ENCODE results near the gene PIK3CB. TPM values are rescaled to one million over a fixed set of nuclear protein-coding genes. Genes with fewer than 3 reads are reported as not detected.

The PIK3CB gene
- total RNA-seq, 6 donors from 2014 or later = 26.1 to 77.2 (median 40.6) TPM

DNA sequence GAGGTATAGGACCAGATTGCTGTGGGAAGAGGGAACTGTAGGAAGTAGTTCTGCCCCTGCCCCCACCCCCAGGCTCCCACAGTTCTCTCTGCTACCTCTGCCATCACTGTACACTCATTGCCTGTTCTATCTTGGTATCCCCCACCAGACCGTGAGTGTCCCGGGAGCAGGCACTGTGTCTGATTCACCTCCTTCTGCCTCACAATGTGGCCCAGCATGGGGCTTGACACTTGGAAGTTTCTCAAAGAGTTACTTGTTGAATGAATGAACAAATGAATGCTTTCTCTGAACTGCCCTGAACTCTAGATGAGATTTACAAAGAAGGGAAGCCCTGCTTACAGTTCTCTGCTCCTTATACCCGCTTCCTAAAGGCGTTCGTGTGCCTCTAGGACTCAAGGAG lies 27.1 kb upstream of the PIK3CB start:
- TF ChIP-seq POLR2A (IDR thresholded peaks at IDR 0.05) = no peak
- TF ChIP-seq, protein P1, sequence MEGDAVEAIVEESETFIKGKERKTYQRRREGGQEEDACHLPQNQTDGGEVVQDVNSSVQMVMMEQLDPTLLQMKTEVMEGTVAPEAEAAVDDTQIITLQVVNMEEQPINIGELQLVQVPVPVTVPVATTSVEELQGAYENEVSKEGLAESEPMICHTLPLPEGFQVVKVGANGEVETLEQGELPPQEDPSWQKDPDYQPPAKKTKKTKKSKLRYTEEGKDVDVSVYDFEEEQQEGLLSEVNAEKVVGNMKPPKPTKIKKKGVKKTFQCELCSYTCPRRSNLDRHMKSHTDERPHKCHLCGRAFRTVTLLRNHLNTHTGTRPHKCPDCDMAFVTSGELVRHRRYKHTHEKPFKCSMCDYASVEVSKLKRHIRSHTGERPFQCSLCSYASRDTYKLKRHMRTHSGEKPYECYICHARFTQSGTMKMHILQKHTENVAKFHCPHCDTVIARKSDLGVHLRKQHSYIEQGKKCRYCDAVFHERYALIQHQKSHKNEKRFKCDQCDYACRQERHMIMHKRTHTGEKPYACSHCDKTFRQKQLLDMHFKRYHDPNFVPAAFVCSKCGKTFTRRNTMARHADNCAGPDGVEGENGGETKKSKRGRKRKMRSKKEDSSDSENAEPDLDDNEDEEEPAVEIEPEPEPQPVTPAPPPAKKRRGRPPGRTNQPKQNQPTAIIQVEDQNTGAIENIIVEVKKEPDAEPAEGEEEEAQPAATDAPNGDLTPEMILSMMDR (IDR thresholded peaks at IDR 0.05) = no peak
- TF ChIP-seq POLR2AphosphoS5 (IDR thresholded peaks at IDR 0.05) = no peak
- TF ChIP-seq EP300 (IDR thresholded peaks at IDR 0.05) = no peak
- no peaks in the 10 kb centered on the region for H3K27me3 ChIP-seq
- no peaks in the 10 kb centered on the region for H3K36me3 ChIP-seq
- H3K9me3 ChIP-seq = no peaks in the 10 kb centered on the region
- DNase-seq (no peak), ATAC-seq (ENCODE audit: low FRiP score in 2 of 2) (no peak)
- WGBS, 2 donors = 87 to 94% methylated on average over 5 of the region's 5 CpGs
- peaks cover 10 to 15% (median 11%) of the 10 kb centered on the region in 4 donors for H3K4me1 ChIP-seq
- H3K4me3 ChIP-seq = no peak overlapping the region
- H3K27ac ChIP-seq = no peak overlapping the region

DNA sequence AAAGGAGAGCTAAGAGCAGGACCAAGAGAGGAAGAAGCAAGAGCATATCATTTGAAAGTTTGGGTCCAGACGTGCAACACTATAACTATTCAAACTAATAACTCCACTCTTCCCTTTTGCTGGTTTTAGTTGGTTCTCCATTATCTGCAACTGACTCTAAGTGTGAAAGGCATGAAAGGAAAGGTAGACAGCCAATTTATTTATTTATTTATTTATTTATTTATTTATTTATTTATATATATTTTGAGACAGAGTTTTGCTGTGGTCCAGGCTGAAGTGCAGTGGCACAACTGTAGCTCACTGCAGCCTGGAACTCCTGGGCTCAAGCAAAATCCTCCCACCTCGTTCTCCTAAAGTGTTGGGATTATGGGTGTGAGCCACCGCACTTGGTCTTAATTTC lies 22.1 kb upstream of the PIK3CB start:
- no peaks in the 10 kb centered on the region for H3K9me3 ChIP-seq
- H3K4me1 ChIP-seq = no peaks in the 10 kb centered on the region
- TF ChIP-seq, protein P1 (IDR thresholded peaks at IDR 0.05) = no peak
- TF ChIP-seq POLR2A (IDR thresholded peaks at IDR 0.05) (no peak), POLR2AphosphoS5 (IDR thresholded peaks at IDR 0.05) (no peak), EP300 (IDR thresholded peaks at IDR 0.05) (no peak)
- H3K36me3 ChIP-seq = no peaks in the 10 kb centered on the region
- WGBS, 2 donors = 82 to 87% methylated on average over 3 of the region's 3 CpGs
- DNase-seq (no peak), ATAC-seq (ENCODE audit: low FRiP score in 2 of 2) (no peak)
- no peak overlapping the region for H3K4me3 ChIP-seq
- H3K27ac ChIP-seq = no peak overlapping the region
- no peaks in the 10 kb centered on the region for H3K27me3 ChIP-seq

DNA sequence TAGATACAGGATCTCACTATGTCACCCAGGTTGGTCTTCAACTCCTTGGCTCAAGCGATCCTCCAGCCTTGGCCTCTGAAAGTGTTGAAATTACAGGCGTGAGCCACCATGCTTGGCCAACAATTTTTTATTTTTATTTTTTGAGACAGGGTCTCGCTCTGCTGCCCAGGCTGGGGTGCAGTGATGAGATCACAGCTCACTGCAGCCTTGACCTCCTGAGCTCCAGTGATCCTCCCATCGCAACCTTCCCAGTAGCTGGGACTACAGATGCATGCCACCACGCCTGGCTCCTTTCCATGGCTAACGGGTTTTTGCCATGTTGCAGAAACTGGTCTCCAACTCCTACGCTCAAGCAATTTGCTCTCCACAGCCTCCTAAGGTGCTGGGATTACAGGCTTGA lies 20.2 kb upstream of the PIK3CB start:
- TF ChIP-seq POLR2AphosphoS5 (IDR thresholded peaks at IDR 0.05) (no peak), POLR2A (IDR thresholded peaks at IDR 0.05) (no peak), EP300 (IDR thresholded peaks at IDR 0.05) (no peak)
- TF ChIP-seq, protein P1 (IDR thresholded peaks at IDR 0.05) = no peak
- ATAC-seq (ENCODE audit: low FRiP score in 2 of 2) = no peak
- Histone ChIP-seq H3K4me3 (no peak overlapping the region), H3K27me3 (no peaks in the 10 kb centered on the region), H3K4me1 (no peaks in the 10 kb centered on the region), H3K36me3 (no peaks in the 10 kb centered on the region), H3K9me3 (no peaks in the 10 kb centered on the region), H3K27ac (no peak overlapping the region)
- DNase-seq = no peak
- 88 to 95% methylated on average over 7 of the region's 7 CpGs for WGBS, 2 donors

DNA sequence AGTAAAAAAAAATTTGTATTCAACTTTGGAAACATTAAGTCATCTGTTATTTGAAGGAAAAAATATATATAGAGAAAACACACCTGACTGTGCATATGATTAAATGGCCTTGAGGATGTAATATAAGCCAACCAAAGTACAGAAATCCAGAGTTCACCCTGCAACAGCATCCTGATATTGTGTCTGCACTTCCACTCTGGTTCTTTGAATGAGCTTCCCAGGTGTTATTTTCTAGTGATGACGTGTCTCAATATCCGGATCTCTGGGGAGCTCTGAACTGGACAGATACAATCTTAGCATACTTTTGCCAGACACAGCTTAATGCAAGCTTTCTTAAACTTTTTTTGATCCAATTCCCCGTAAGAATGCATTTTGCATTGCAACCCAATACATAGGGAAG lies 19.5 kb upstream of the PIK3CB start:
- H3K27me3 ChIP-seq = no peaks in the 10 kb centered on the region
- H3K36me3 ChIP-seq = no peaks in the 10 kb centered on the region
- H3K9me3 ChIP-seq = no peaks in the 10 kb centered on the region
- 82 to 86% methylated on average over 3 of the region's 3 CpGs for WGBS, 2 donors
- no peak for DNase-seq
- TF ChIP-seq POLR2AphosphoS5 (IDR thresholded peaks at IDR 0.05) = no peak
- ATAC-seq (ENCODE audit: low FRiP score in 2 of 2) = no peak
- no peak overlapping the region for H3K4me3 ChIP-seq
- H3K27ac ChIP-seq = no peak overlapping the region
- H3K4me1 ChIP-seq = no peaks in the 10 kb centered on the region

DNA sequence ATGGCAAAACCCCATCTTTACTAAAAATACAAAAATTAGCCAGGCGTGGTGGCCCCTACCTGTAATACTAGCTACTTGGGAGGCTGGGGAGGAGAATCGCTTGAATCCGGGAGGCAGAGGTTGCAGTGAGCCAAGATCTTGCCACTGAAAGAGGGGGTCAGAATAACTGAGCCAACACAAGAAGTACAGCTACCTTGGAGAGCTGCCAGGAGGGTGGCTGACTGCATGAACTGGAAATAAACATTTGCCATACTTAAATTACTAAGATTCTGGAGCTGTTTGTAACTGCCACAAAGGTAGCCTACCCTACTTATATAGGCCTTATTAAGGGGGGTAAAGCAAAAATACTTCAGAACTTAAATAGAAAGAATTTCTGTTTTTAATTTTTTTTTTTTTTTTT lies 15.4 kb upstream of the PIK3CB start:
- DNase-seq = no peak
- no peak for ATAC-seq (ENCODE audit: low FRiP score in 2 of 2)
- no peaks in the 10 kb centered on the region for H3K27me3 ChIP-seq
- H3K27ac ChIP-seq = no peak overlapping the region
- H3K4me1 ChIP-seq = peaks cover 0 to 10% (median 0%) of the 10 kb centered on the region in 4 donors
- H3K9me3 ChIP-seq = no peaks in the 10 kb centered on the region
- 49 to 76% methylated on average over 3 of the region's 3 CpGs for WGBS, 2 donors
- no peak overlapping the region for H3K4me3 ChIP-seq
- TF ChIP-seq, protein P1 (IDR thresholded peaks at IDR 0.05) = no peak
- no peak for TF ChIP-seq POLR2AphosphoS5 (IDR thresholded peaks at IDR 0.05)
- TF ChIP-seq EP300 (IDR thresholded peaks at IDR 0.05) = no peak
- TF ChIP-seq POLR2A (IDR thresholded peaks at IDR 0.05) = no peak
- H3K36me3 ChIP-seq = no peaks in the 10 kb centered on the region
